IMR-90 (cell line): ENCODE data around the gene HTR3E. TPM values are rescaled to one million over a fixed set of nuclear protein-coding genes. Genes with fewer than 3 reads are reported as not detected.
"Not testable (repeated sequence)": the region's sequence is repeated elsewhere in the genome, so short reads cannot be mapped to it uniquely, and the experiment has no call there.

Source experiments
- ATAC-seq: fragments of 200-7000 bp; cut with Tn5 transposase; 2 replicates; pipeline ENCODE4 v1.9.1; 2020; ENCODE audit warnings: low read depth, mild to moderate bottlenecking, moderate library complexity
- BruUV-seq: library from RNA; stranded (reverse); fragments of 400-500 nt; replicated peaks from 2 replicates; lab custom pipeline; 2021; lab: Mats Ljungman, UMichigan
- CTCF ChIA-PET: fragments of 300-600 bp; formaldehyde crosslinking; extraction: SDS; loops from one replicate; lab custom pipeline; 2021; ENCODE audit warnings: antibody characterized with exemption; lab: Yijun Ruan, JAX
- POLR2A ChIA-PET: fragments of 300-600 bp; sonication (Branson Sonifier 250); formaldehyde crosslinking; loops from one replicate; lab custom pipeline; 2022; ENCODE audit warnings: antibody characterized with exemption; ENCODE audit not compliant: unreplicated experiment; lab: Charles Lee
- DNase-seq: peaks from one replicate; pipeline ENCODE4 v3.0.0; 2013
- H2AFZ ChIP-seq: replicated peaks from 2 replicates; pipeline ENCODE3; 2013; ENCODE audit warnings: low read length, mild to moderate bottlenecking; ENCODE audit not compliant: poor library complexity
- H2AK5ac ChIP-seq: 2 replicates; pipeline ENCODE4 v1.6.1; 2013; ENCODE audit warnings: low read depth, low read length, inconsistent platforms
- H2AK9ac ChIP-seq: replicated peaks from 2 replicates; pipeline ENCODE3; 2013; ENCODE audit warnings: mild to moderate bottlenecking, low read depth, low read length, moderate library complexity; ENCODE audit not compliant: poor library complexity
- H2BK120ac ChIP-seq: 2 replicates; pipeline ENCODE4 v1.6.1; 2013; ENCODE audit warnings: low read depth, low read length, inconsistent platforms
- H2BK15ac ChIP-seq: 3 replicates; pipeline ENCODE4 v1.6.1; 2013; ENCODE audit warnings: low read depth, low read length, inconsistent platforms
- H2BK20ac ChIP-seq: 2 replicates; pipeline ENCODE4 v1.6.1; 2013; ENCODE audit warnings: low read depth, mild to moderate bottlenecking, inconsistent platforms, low read length, moderate library complexity
- H2BK5ac ChIP-seq: 2 replicates; pipeline ENCODE4 v1.6.1; 2013; ENCODE audit warnings: mild to moderate bottlenecking, low read depth, low read length, inconsistent platforms; ENCODE audit not compliant: poor library complexity, severe bottlenecking
- H3K14ac ChIP-seq: replicated peaks from 2 replicates; pipeline ENCODE4 v1.6.1; 2013; ENCODE audit warnings: low read depth, low read length, inconsistent platforms
- H3K18ac ChIP-seq: 2 replicates; pipeline ENCODE4 v1.6.1; 2013; ENCODE audit warnings: low read depth, low read length, control low read depth
- H3K23ac ChIP-seq: 2 replicates; pipeline ENCODE4 v1.6.1; 2013; ENCODE audit warnings: low read depth, low read length, inconsistent platforms
- H3K27ac ChIP-seq: 2 replicates; pipeline ENCODE4 v1.5.1; 2013; ENCODE audit warnings: mild to moderate bottlenecking, control low read depth, low read length; ENCODE audit not compliant: insufficient read depth
- H3K27me3 ChIP-seq: 2 replicates; pipeline ENCODE4 v1.6.1; 2013; ENCODE audit warnings: low read length; ENCODE audit not compliant: control insufficient read depth, insufficient read depth
- H3K36me3 ChIP-seq: 2 replicates; pipeline ENCODE4 v1.6.1; 2013; ENCODE audit warnings: low read length, mixed read lengths; ENCODE audit not compliant: control insufficient read depth, insufficient read depth
- H3K4ac ChIP-seq: 2 replicates; pipeline ENCODE4 v1.6.1; 2013; ENCODE audit warnings: low read depth, low read length, inconsistent platforms
- H3K4me1 ChIP-seq: 2 replicates; pipeline ENCODE4 v1.6.1; 2013; ENCODE audit warnings: low read length, mixed read lengths; ENCODE audit not compliant: control insufficient read depth, insufficient read depth
- H3K4me2 ChIP-seq: 2 replicates; pipeline ENCODE4 v1.6.1; 2013; ENCODE audit warnings: low read depth, mild to moderate bottlenecking, control low read depth, low read length, moderate library complexity
- H3K4me3 ChIP-seq: 2 replicates; pipeline ENCODE4 v1.5.1; 2013; ENCODE audit warnings: low read depth, mild to moderate bottlenecking, control low read depth, low read length, moderate library complexity; ENCODE audit not compliant: insufficient read depth
- H3K56ac ChIP-seq: 2 replicates; pipeline ENCODE4 v1.6.1; 2013; ENCODE audit warnings: low read length, inconsistent platforms; ENCODE audit not compliant: insufficient read depth; ENCODE audit errors: extremely low read depth
- H3K79me1 ChIP-seq, 2 experiments: 2 replicates each; pipeline ENCODE4 v1.6.1; 2013; ENCODE audit warnings: low read length in 2 of 2, inconsistent platforms in 1 of 2, low read depth in 1 of 2
- H3K9ac ChIP-seq: 2 replicates; pipeline ENCODE4 v1.6.1; 2013; ENCODE audit warnings: low read depth, low read length, control low read depth
- H3K9me1 ChIP-seq: 2 replicates; pipeline ENCODE4 v1.6.1; 2013; ENCODE audit warnings: low read length, inconsistent platforms; ENCODE audit not compliant: insufficient read depth
- H3K9me3 ChIP-seq: 2 replicates; pipeline ENCODE4 v1.6.1; 2013; ENCODE audit warnings: low read length; ENCODE audit not compliant: control insufficient read depth, insufficient read depth
- H4K20me1 ChIP-seq: 2 replicates; pipeline ENCODE4 v1.6.1; 2013; ENCODE audit warnings: low read length, inconsistent platforms; ENCODE audit not compliant: insufficient read depth
- H4K5ac ChIP-seq: 2 replicates; pipeline ENCODE4 v1.6.1; 2013; ENCODE audit warnings: mild to moderate bottlenecking, low read depth, low read length, control low read depth
- H4K8ac ChIP-seq, 2 experiments: 2 replicates each; pipeline ENCODE4 v1.6.1; 2013; ENCODE audit warnings: low read depth in 2 of 2, low read length in 2 of 2, control low read depth in 1 of 2, inconsistent platforms in 1 of 2
- H4K91ac ChIP-seq: 2 replicates; pipeline ENCODE4 v1.6.1; 2013; ENCODE audit warnings: low read depth, low read length, inconsistent platforms; ENCODE audit not compliant: insufficient read depth
- RAD21 ChIP-seq: IDR thresholded peaks from 2 replicates; pipeline ENCODE4 v1.6.1; 2012; ENCODE audit warnings: low read length, improper control_type of control experiment
- WGBS, 2 experiments: methylation state at CpG; one replicate each; pipeline versions ENCODE4 v1.1.5 to v1.1.7; 2013; ENCODE audit warnings: missing lambda C conversion rate in 2 of 2; ENCODE audit not compliant: insufficient read length in 1 of 2; ENCODE audit errors: extremely low coverage in 2 of 2; 5-methylcytosine and 5-hydroxymethylcytosine counted together
- dilution Hi-C: fragments of 300-500 bp; cut with HindIII; formaldehyde crosslinking; loops from one replicate; pipeline ENCODE4 v1.14.3; 2018; ENCODE audit warnings: low sequenced_read_pairs; ENCODE audit not compliant: unreplicated experiment
- in situ Hi-C: fragments of 300-500 bp; cut with MboI; formaldehyde crosslinking; loops from 3 replicates; pipeline ENCODE4 v1.14.3; 2019; ENCODE audit warnings: low sequenced_read_pairs, inconsistent platforms, mixed read lengths
- intact Hi-C: fragments of 100-400 bp; cut with micrococcal nuclease; formaldehyde crosslinking; loops from 2 replicates; pipeline ENCODE4 v1.10.0; 2022
- polyA plus RNA-seq, 3 experiments: library from polyadenylated mRNA; depleted of rRNA; stranded (reverse); fragments of >200 nt; gene quantifications; 2 replicates each; pipeline ENCODE4 v1.2.3, GENCODE V29; 2012; ENCODE audit warnings: low replicate concordance in 1 of 3
- total RNA-seq: library from RNA; depleted of rRNA; stranded (reverse); fragments of >200 nt; gene quantifications from 2 replicates; pipeline ENCODE4 v1.2.3, GENCODE V29; 2012
- TF ChIP-seq, protein P1 (sequence below): conservative IDR thresholded peaks from 2 replicates; pipeline ENCODE4 v1.5.1; 2012; ENCODE audit warnings: mild to moderate bottlenecking, low read depth, low read length, improper control_type of control experiment

The HTR3E gene
- total and polyA plus RNA-seq, 2 of the 4 experiments (the other 2 are of a cell fraction): not detected

DNA sequence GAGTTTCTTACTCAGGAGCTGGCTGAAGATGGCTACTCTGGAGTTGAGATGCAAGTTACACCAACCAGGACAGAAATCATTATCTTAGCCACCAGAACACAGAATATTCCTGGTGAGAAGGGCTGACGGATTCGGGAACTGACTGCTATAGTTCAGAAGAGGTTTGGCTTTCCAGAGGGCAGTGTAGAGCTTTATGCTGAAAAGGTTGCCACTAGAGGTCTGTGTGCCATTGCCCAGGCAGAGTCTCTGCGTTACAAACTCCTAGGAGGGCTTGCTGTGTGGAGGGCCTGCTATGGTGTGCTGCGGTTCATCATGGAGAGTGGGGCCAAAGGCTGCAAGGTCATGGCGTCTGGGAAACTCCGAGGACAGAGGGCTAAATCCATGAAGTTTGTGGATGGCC, 52.9 kb downstream of the HTR3E start:
- in situ Hi-C loops, H4K91ac ChIP-seq, dilution Hi-C loops, H2AFZ ChIP-seq, H3K9me3 ChIP-seq, H4K5ac ChIP-seq, H4K20me1 ChIP-seq, H2BK15ac ChIP-seq, H3K9ac ChIP-seq, H3K23ac ChIP-seq, H2BK120ac ChIP-seq, H3K18ac ChIP-seq, H2BK5ac ChIP-seq, H4K8ac ChIP-seq, H2AK5ac ChIP-seq, H2AK9ac ChIP-seq, BruUV-seq, H3K56ac ChIP-seq, H3K9me1 ChIP-seq, H3K36me3 ChIP-seq, DNase-seq, H3K4me2 ChIP-seq, POLR2A ChIA-PET, H3K4me1 ChIP-seq, H2BK20ac ChIP-seq, H3K4ac ChIP-seq, CTCF ChIA-PET, H3K14ac ChIP-seq, H3K27me3 ChIP-seq, H3K4me3 ChIP-seq, H3K27ac ChIP-seq: not testable (repeated sequence)
- peak; percentile 24; the same call in 1 of the 2 replicates for TF ChIP-seq RAD21
- TF ChIP-seq, protein P1, sequence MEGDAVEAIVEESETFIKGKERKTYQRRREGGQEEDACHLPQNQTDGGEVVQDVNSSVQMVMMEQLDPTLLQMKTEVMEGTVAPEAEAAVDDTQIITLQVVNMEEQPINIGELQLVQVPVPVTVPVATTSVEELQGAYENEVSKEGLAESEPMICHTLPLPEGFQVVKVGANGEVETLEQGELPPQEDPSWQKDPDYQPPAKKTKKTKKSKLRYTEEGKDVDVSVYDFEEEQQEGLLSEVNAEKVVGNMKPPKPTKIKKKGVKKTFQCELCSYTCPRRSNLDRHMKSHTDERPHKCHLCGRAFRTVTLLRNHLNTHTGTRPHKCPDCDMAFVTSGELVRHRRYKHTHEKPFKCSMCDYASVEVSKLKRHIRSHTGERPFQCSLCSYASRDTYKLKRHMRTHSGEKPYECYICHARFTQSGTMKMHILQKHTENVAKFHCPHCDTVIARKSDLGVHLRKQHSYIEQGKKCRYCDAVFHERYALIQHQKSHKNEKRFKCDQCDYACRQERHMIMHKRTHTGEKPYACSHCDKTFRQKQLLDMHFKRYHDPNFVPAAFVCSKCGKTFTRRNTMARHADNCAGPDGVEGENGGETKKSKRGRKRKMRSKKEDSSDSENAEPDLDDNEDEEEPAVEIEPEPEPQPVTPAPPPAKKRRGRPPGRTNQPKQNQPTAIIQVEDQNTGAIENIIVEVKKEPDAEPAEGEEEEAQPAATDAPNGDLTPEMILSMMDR: 0 out of 2 replicates have a peak, but pooled peaks have one; percentile 18
- WGBS, 2 experiments: 82% methylated on average over 4 of the region's 6 CpGs; no CpG with 5 or more reads in 1 of the 2 experiments
- ATAC-seq: peak; percentile 33; the same call in 1 of the 2 replicates
- peaks cover 4 to 14% of the 10 kb centered on the region in 2 experiments for H3K79me1 ChIP-seq
- intact Hi-C loops: loop anchor here (5.0 kb wide), 1 partner anchor 103 kb away; no protein-coding TSS in a partner anchor
